Stomach smooth muscle (tissue), 2 donors: ENCODE data around the gene SPOCD1.

ENCODE experiments used
- H3K27ac ChIP-seq: one replicate; pipeline ENCODE4 v1.7.0; 2013; ENCODE audit warnings: mild to moderate bottlenecking, low read length, inconsistent platforms
- H3K27me3 ChIP-seq, 2 donors: one replicate each; pipeline ENCODE4 v1.7.0; 2013; ENCODE audit warnings: low read length in 2 of 2; ENCODE audit not compliant: insufficient read depth in 2 of 2, control insufficient read depth in 1 of 2
- H3K36me3 ChIP-seq, 2 donors: one replicate each; pipeline ENCODE4 v1.7.0; 2013; ENCODE audit warnings: low read length in 2 of 2; ENCODE audit not compliant: control insufficient read depth in 2 of 2, insufficient read depth in 2 of 2
- H3K4me1 ChIP-seq: one replicate; pipeline ENCODE4 v1.7.0; 2013; ENCODE audit warnings: low read length; ENCODE audit not compliant: control insufficient read depth, insufficient read depth
- H3K4me3 ChIP-seq, 2 donors: one replicate each; pipeline ENCODE4 v1.7.0; 2013; ENCODE audit warnings: low read length in 2 of 2
- H3K9ac ChIP-seq, 2 donors: one replicate each; pipeline ENCODE4 v1.7.0; 2013; ENCODE audit warnings: low read length in 2 of 2, mild to moderate bottlenecking in 1 of 2
- H3K9me3 ChIP-seq, 2 donors: one replicate each; pipeline ENCODE4 v1.7.0; 2013; ENCODE audit warnings: low read length in 2 of 2; ENCODE audit not compliant: control insufficient read depth in 2 of 2
- donor health status: healthy.
- donor health status: Pancreatic carcinoma.

Gene SPOCD1

DNA sequence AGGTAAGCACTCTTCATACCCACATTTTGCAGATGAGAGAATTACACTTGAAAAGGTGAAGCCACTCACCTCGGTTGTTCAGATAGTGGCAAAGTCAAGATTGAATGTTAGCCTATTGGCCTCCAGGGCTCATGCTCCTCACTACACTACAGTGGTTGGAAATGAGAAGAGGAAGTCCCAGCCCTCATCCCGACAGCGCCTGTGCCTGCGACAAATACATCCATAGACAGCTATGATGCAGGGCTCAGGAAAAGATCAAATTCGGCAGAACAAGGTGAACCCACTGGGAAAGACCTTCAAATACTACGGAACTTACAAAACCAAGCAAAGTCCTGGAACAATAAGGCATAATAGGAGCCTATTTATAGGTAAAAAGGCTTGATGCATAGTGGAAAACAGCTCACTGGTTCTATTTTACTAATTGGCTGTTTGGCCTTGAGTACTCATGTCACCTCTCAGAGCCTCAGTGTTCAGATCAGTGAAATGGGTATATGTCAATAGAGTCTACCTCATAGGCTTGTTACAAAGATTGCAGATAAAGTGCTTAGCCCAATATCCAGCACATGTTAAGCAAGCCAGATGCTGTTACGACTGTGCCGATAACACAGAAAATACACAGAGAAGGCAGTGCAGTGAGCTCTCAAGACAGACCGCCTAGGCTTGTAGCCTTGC is 3.5 kb downstream of the SPOCD1 start:
- Histone ChIP-seq H3K9ac (no peak overlapping the region), H3K4me1 (no peaks in the 10 kb centered on the region), H3K36me3 (no peaks in the 10 kb centered on the region), H3K27me3 (no peaks in the 10 kb centered on the region), H3K4me3 (no peak overlapping the region), H3K27ac (no peak overlapping the region), H3K9me3 (no peaks in the 10 kb centered on the region)

DNA sequence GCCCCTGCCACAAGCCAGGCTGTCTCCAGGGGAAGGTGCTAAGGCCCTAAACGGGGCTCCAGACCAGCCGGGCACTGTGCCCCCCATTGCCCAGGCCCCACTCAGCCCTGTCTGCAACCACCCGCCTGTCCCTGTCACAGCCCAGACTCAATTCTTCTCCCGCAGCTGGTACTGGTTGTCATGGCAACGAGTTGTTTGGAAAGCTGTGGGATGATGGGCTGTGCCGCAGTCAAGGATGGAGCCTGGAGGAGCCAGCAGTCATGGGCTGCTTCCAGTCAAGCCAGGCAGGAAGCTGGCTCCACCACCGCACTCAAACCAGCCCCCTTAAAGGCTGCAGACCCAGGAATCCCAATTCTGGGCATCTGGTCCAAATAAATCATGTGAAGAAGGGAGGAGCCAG is 4.2 kb downstream of the SPOCD1 start:
- Histone ChIP-seq H3K4me1 (no peaks in the 10 kb centered on the region), H3K36me3 (no peaks in the 10 kb centered on the region), H3K4me3 (no peak overlapping the region), H3K9me3 (no peaks in the 10 kb centered on the region), H3K27me3 (no peaks in the 10 kb centered on the region), H3K9ac (no peak overlapping the region), H3K27ac (no peak overlapping the region)

DNA sequence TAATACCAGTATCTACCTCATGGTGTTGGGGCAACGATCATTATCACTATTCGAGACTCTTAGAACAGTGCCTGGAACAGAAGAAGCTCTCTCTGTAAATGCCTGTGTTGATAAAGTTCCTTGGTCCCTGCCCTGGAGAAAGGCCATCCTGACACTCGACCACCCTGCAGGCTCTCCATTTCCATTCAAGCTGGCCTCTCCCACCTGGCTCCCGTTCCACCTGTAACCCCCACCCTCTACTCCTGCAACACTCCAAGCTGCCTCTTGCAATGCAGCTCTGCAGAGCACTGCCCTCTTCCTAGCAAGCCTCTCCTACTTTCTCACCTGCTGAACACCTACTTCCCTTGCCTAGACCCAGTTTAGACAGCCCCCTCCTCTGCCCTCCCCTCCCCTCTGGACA is 6.1 kb downstream of the SPOCD1 start:
- H3K36me3 ChIP-seq, result no peaks in the 10 kb centered on the region
- H3K4me3 ChIP-seq, result no peak overlapping the region
- no peak overlapping the region for H3K9ac ChIP-seq
- no peaks in the 10 kb centered on the region for H3K9me3 ChIP-seq
- H3K4me1 ChIP-seq, result no peaks in the 10 kb centered on the region
- H3K27me3 ChIP-seq, result no peaks in the 10 kb centered on the region
- H3K27ac ChIP-seq, result no peak overlapping the region

DNA sequence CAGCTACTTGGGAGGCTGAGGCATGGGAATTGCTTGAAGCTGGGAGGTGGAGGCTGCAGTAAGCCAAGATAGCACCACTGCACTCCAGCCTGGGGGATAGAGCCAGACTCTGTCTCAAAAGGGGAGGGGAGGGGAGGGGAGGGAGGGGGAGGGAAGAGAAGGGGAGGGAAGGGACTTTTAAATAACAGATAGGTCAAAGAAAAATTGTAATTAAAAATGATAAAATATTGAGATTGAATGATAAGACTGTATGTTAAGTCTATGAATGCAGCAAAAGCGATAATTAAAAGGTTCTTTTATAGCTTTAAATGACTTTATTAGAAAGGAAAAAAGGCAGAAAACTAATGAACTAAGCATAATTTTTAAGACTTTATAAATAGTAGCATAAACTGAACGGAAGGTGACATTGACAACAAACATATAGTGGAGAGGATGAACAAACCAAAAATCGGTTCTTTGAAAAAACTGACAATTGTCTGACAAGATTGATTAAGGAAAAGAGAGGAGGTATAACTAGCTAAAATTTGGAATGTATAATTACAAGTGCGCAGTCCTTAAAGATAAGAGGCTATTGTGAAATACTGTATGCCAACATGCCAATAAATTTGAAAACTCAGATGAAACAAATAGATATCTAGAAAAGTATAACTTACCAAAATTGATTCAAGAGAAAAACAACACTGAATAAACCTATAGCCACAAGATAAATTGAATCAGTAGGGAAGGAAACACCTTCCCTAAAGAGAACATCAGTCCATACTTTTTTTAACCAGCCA is 8.4 kb downstream of the SPOCD1 start:
- H3K4me3 ChIP-seq, result no peak overlapping the region
- H3K27me3 ChIP-seq, result no peaks in the 10 kb centered on the region
- no peak overlapping the region for H3K27ac ChIP-seq
- H3K36me3 ChIP-seq, result no peaks in the 10 kb centered on the region
- no peaks in the 10 kb centered on the region for H3K4me1 ChIP-seq
- H3K9ac ChIP-seq, result no peak overlapping the region
- H3K9me3 ChIP-seq, result no peaks in the 10 kb centered on the region

DNA sequence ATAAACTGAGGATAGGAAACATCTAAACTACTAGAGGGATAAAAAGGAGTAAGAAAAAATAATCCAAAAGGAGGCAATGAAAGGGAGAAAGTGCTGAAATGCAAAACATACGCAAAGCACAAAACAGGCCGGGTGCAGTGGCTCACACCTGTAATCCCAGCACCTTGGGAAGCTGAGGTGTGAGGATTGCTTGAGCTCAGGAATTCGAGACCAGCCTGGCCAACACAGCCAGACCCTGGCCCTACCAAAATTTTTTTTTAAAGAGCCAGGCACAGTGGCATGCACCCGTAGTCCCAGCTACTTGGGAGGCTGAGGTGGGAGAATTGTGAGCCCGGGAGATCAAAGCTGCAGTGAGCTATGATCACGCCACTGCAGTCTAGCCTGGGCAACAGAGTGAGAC is 10.5 kb downstream of the SPOCD1 start:
- Histone ChIP-seq H3K27ac (no peak overlapping the region), H3K9me3 (no peaks in the 10 kb centered on the region), H3K9ac (no peak overlapping the region)

GRCh38 chr1:31804098-31804497 is 11.7 kb downstream of the SPOCD1 start:
- H3K9me3 ChIP-seq, result no peaks in the 10 kb centered on the region
- H3K27ac ChIP-seq, result no peak overlapping the region
- H3K4me1 ChIP-seq, result no peaks in the 10 kb centered on the region

More for the DNA sequence above, 10.5 kb downstream of the SPOCD1 start:
- Histone ChIP-seq H3K27me3 (no peaks in the 10 kb centered on the region), H3K4me1 (no peaks in the 10 kb centered on the region), H3K4me3 (no peak overlapping the region), H3K36me3 (no peaks in the 10 kb centered on the region)

GRCh38 chr1:31803610-31804009 is 12.2 kb downstream of the SPOCD1 start:
- Histone ChIP-seq H3K36me3 (no peaks in the 10 kb centered on the region), H3K4me3 (no peak overlapping the region), H3K9ac (no peak overlapping the region), H3K27me3 (peaks cover 2 to 3% of the 10 kb centered on the region in 2 donors), H3K27ac (no peak overlapping the region), H3K9me3 (no peaks in the 10 kb centered on the region), H3K4me1 (no peaks in the 10 kb centered on the region)

More at GRCh38 chr1:31804098-31804497, 11.7 kb downstream of the SPOCD1 start:
- no peak overlapping the region for H3K4me3 ChIP-seq
- H3K36me3 ChIP-seq, result no peaks in the 10 kb centered on the region
- peaks cover 0 to 2% of the 10 kb centered on the region in 2 donors for H3K27me3 ChIP-seq
- H3K9ac ChIP-seq, result no peak overlapping the region

- Histone ChIP-seq H3K9ac (no peak overlapping the region), H3K9me3 (no peaks in the 10 kb centered on the region), H3K27ac (no peak overlapping the region), H3K4me1 (no peaks in the 10 kb centered on the region), H3K27me3 (peaks cover 2 to 4% of the 10 kb centered on the region in 2 donors), H3K4me3 (no peak overlapping the region), H3K36me3 (no peaks in the 10 kb centered on the region)
These were observed 13.4 kb downstream of the SPOCD1 start for GRCh38 chr1:31802190-31803150.

GRCh38 chr1:31801458-31801857 is 14.4 kb downstream of the SPOCD1 start:
- H3K9me3 ChIP-seq, result no peaks in the 10 kb centered on the region
- peaks cover 5 to 13% of the 10 kb centered on the region in 2 donors for H3K27me3 ChIP-seq
- H3K9ac ChIP-seq, result no peak overlapping the region
- no peaks in the 10 kb centered on the region for H3K36me3 ChIP-seq
- no peaks in the 10 kb centered on the region for H3K4me1 ChIP-seq
- no peak overlapping the region for H3K27ac ChIP-seq
- H3K4me3 ChIP-seq, result no peak overlapping the region

GRCh38 chr1:31800674-31800967 is 15.2 kb downstream of the SPOCD1 start:
- no peaks in the 10 kb centered on the region for H3K9me3 ChIP-seq
- H3K4me1 ChIP-seq, result no peaks in the 10 kb centered on the region
- H3K9ac ChIP-seq, result no peak overlapping the region
- H3K27me3 ChIP-seq, result peaks cover 5 to 18% of the 10 kb centered on the region in 2 donors
- no peak overlapping the region for H3K27ac ChIP-seq
- H3K4me3 ChIP-seq, result no peak overlapping the region
- H3K36me3 ChIP-seq, result no peaks in the 10 kb centered on the region
